K562 treated with DMSO at 1 percent for 4 hours (cell line): ENCODE data around the gene YBX1. TPM values are rescaled to one million over a fixed set of nuclear protein-coding genes. Genes with fewer than 3 reads are reported as not detected.

Experiments
- total RNA-seq: library from RNA; unstranded; fragments of 300-600 nt; gene quantifications from 2 replicates; pipeline ENCODE4 v1.2.3, GENCODE V29; 2022; ENCODE audit not compliant: insufficient read depth

The YBX1 gene
- 1,076 and 1,117 TPM in 2 replicates for total RNA-seq

DNA sequence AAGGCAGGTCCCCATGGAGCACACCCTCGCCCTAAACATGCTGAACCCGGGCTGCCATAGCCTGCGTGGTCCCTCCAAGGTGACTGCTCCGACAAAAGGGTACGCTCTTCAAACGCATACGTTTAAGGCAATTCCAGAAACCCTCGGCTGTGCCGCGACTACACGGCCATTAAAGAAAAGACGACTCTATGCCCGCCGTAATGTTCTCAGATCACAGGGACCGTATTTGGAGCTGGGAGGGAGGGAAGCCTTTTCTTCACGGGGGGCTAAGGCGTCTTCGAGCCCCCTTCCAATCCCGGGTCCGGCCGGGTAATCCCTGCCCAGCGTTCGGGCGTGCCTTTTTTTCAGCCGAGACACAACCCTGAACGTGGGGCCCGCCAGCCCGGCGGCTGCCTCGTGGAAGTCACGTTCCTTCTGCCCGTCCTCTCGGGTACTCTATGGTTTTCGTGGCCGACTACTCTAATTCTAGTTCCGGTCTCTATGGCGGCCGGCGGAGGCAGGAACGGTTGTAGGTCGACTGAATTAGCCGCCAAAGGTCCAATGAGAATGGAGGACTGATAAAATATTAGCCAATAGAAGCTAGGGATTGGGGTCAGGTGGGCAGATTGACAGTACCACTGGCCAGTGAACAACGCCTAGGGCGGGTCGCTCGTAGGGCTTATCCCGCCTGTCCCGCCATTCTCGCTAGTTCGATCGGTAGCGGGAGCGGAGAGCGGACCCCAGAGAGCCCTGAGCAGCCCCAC, at the start of gene YBX1:
TSS of gene YBX1 (plus strand) at position 678 of the 743 bp plus-strand sequence. CDS start 148 bp downstream, outside the sequence.

DNA sequence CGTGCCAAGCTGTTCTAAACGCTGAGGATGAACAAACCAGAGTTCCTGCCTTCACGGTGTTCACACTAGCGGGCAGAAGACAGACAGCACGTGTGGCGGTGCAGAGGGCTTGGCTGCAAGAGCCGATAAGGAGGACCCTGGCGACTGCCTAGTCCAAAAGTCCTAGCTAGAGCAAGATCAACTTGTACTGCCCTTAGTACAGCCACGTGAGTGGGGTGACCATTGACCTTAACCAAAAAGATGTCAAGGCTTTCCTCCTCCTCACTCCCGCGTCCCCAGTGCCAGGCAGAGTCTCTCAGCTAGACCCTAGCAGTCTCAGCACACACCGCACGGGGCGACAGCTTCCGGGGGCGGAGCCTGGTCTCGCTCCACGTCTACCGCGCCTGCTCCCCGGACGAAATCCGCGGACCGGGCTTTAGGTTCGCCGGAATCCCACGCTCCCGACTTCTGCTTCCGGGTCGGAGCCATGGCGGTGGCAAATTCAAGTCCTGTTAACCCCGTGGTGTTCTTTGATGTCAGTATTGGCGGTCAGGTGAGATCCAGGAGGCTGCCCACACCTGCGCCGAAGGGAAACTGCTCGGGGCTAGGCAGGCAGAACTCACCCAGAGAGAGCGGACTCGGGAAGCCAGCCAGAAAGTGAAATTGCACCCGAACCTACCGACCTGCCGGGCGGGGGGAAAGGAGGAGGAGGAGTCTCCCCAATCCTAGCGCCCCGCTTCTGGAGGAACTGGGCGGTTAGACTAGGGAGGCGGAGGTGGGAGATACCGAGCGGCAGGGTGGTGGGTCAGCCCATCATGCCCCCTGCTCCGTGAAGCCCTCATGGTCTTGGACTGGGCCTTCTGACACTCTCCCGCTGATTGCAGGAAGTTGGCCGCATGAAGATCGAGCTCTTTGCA, 24.0 kb upstream of the YBX1 start, which contains the start of gene PPIH:
TSS of gene PPIH (plus strand) at position 443 of the 896 bp plus-strand sequence. CDS start at position 467, 24 bp downstream.

DNA sequence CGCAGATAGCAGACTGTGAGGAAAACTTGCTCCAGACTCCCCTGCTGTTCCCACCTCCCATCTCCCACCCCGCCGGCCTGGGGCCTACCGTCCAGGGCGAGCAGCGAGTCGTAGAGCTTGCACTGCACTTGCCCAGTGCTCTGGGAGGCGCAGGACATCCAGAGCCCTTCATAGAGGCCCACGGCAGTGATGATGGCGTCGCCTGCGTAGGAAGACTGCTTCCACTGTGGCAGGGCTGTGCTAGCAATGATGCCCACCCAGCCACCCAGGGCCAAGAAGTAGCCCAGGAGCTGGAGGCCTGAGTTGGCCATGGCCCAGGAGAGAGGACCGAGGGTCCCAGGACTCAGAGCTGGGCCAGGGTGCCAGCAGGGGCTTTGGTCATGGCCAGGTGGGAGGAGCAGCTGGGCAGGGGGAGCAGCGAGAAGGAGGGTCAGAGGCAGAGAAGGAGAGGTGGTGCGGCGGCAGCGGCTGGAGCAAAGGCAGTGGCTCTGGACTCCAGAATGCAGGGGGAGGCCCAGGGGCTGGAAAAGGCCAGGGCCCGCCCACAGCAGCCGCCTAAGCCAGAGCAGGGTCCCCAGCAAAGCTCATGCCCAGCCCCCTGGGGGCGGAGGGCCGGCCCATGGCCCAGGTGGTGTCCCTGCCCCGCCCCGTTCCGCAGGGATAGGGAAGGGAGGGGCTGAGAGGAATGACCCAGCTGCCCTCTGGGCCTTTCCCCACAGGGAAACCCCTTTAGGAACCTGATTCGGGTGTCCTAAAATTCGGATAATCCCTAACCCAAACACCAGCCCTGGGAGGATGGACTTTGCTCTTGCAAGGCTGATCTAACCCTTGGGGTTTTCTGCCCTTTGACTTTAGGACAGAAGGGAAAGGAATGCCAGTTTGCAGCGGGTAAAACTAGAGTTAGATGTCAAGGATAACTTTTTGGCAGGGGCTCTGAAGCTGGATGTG, 57.8 kb downstream of the YBX1 start, which contains the start of gene CLDN19:
TSS of gene CLDN19 (minus strand) at position 484 of the 948 bp plus-strand sequence. CDS start at position 311, 173 bp downstream.

Other genes starting within 250 kb of the YBX1 start
- not detected in 2 replicates for gene ZMYND12, start 226.4 kb upstream of the YBX1 start, total RNA-seq
- gene PPCS, start 225.9 kb upstream of the YBX1 start, total RNA-seq, result 27.9 and 30.2 TPM in 2 replicates
- gene CCDC30, start 219.1 kb upstream of the YBX1 start, total RNA-seq, result 0.30 and 0.39 TPM in 2 replicates
- 120 and 127 TPM in 2 replicates for gene PPIH, start 24.0 kb upstream of the YBX1 start, total RNA-seq
- not detected in 2 replicates for gene CLDN19, start 57.8 kb downstream of the YBX1 start, total RNA-seq
- gene P3H1, start 84.6 kb downstream of the YBX1 start, total RNA-seq, result 64.5 and 75.8 TPM in 2 replicates
- gene C1orf50, start 84.8 kb downstream of the YBX1 start, total RNA-seq, result 1.7 TPM in 2 replicates
- 0.28 and 0.71 TPM in 2 replicates for gene TMEM269, start 102.6 kb downstream of the YBX1 start, total RNA-seq
- 13.2 and 17.8 TPM in 2 replicates for gene ERMAP, start 134.7 kb downstream of the YBX1 start, total RNA-seq
- 25.6 and 34.2 TPM in 2 replicates for gene SVBP, start 135.0 kb downstream of the YBX1 start, total RNA-seq
- gene ZNF691, start 164.2 kb downstream of the YBX1 start, total RNA-seq, result 5.0 and 7.2 TPM in 2 replicates